SK-MEL-5 (cell line): ENCODE results near the gene CST2. TPM values are rescaled to one million over a fixed set of nuclear protein-coding genes. Genes with fewer than 3 reads are reported as not detected.

Experiments
- total RNA-seq: library from RNA; depleted of rRNA; stranded (reverse); fragments of >200 nt; shearing (Covaris generic); gene quantifications from 2 replicates; pipeline ENCODE4 v1.2.3, GENCODE V29; 2014; rRNA removed

Gene CST2
- total RNA-seq, 1 experiment from 2014 or later: not detected

Other genes starting within 250 kb of the CST2 start
- gene CST9, start 220.8 kb downstream of the CST2 start, total RNA-seq: not detected in 2 replicates
- gene CST3, start 188.8 kb downstream of the CST2 start, total RNA-seq: 294 and 300 TPM in 2 replicates
- gene CST4, start 137.7 kb downstream of the CST2 start, total RNA-seq: not detected in 2 replicates
- 36.4 and 48.3 TPM in 2 replicates for gene CST1, start 75.8 kb downstream of the CST2 start, total RNA-seq
- gene CST5, start 53.0 kb upstream of the CST2 start, total RNA-seq: 0.26 TPM in 1 of 2 replicates, not detected in the other
- not detected in 2 replicates for gene GGTLC1, start 162.1 kb upstream of the CST2 start, total RNA-seq